Fibroblast of lung (primary cell): ENCODE measurements around the gene WWC1. TPM values are rescaled to one million over a fixed set of nuclear protein-coding genes. Genes with fewer than 3 reads are reported as not detected.

Experiments
- DNase-seq, 2 donors: peaks; one replicate each; pipeline versions ENCODE4 v3.0.0 to v3.0.0-alpha.2; 2010; ENCODE audit warnings: low read depth in 2 of 2
- H2AFZ ChIP-seq: 2 replicates; pipeline ENCODE4 v1.5.1; 2012; ENCODE audit warnings: low read length, control low read depth, inconsistent platforms
- H3K27ac ChIP-seq: 2 replicates; pipeline ENCODE4 v1.5.1; 2011; ENCODE audit warnings: low read length, control low read depth; ENCODE audit not compliant: insufficient read depth
- H3K27me3 ChIP-seq: 2 replicates; pipeline ENCODE4 v1.5.1; 2011; ENCODE audit warnings: mild to moderate bottlenecking, low read length; ENCODE audit not compliant: control insufficient read depth, insufficient read depth
- H3K36me3 ChIP-seq: 2 replicates; pipeline ENCODE4 v1.5.1; 2011; ENCODE audit warnings: low read length; ENCODE audit not compliant: control insufficient read depth, insufficient read depth
- H3K4me1 ChIP-seq: 2 replicates; pipeline ENCODE4 v1.5.1; 2011; ENCODE audit warnings: low read length; ENCODE audit not compliant: control insufficient read depth, insufficient read depth; ENCODE audit errors: extremely low read depth
- H3K4me2 ChIP-seq: 2 replicates; pipeline ENCODE4 v1.5.1; 2011; ENCODE audit warnings: low read length, control low read depth; ENCODE audit not compliant: insufficient read depth; ENCODE audit errors: extremely low read depth
- H3K4me3 ChIP-seq, 4 experiments: fragments of 200-600 bp in 1 of 4; sonication (generic) in 1 of 4; replicated peaks in 1 of 4; 2 replicates each; pipeline ENCODE4 v1.5.1; 2011 to 2016; ENCODE audit warnings: low read length in 4 of 4, low read depth in 3 of 4, mild to moderate bottlenecking in 3 of 4, control low read depth in 2 of 4, inconsistent platforms in 1 of 4, mixed read lengths in 1 of 4; ENCODE audit not compliant: insufficient read depth in 1 of 4; ENCODE audit errors: control extremely low read depth in 1 of 4
- H3K79me2 ChIP-seq: 2 replicates; pipeline ENCODE4 v1.5.1; 2012; ENCODE audit warnings: mild to moderate bottlenecking, low read length, inconsistent platforms; ENCODE audit not compliant: control insufficient read depth, insufficient read depth
- H3K9ac ChIP-seq: 2 replicates; pipeline ENCODE4 v1.5.1; 2011; ENCODE audit warnings: mild to moderate bottlenecking, low read length, control low read depth; ENCODE audit not compliant: insufficient read depth
- H3K9me3 ChIP-seq: 2 replicates; pipeline ENCODE4 v1.5.1; 2012; ENCODE audit warnings: low read depth, low read length; ENCODE audit not compliant: control insufficient read depth, insufficient read depth
- H4K20me1 ChIP-seq: 2 replicates; pipeline ENCODE4 v1.5.1; 2011; ENCODE audit warnings: low read length; ENCODE audit not compliant: control insufficient read depth, insufficient read depth; ENCODE audit errors: extremely low read depth
- EZH2 ChIP-seq: IDR thresholded peaks from 2 replicates; pipeline ENCODE4 v1.5.1; 2012; ENCODE audit warnings: low read length, control low read depth, mild to moderate bottlenecking; ENCODE audit errors: missing control alignments
- polyA plus RNA-seq, 2 donors: library from polyadenylated mRNA; depleted of rRNA in 1 of 2; stranded (reverse) in 1 of 2; unstranded in 1 of 2; fragments of >200 nt; gene quantifications; 2 replicates each; pipeline ENCODE4 v1.2.1, GENCODE V29; 2011 to 2012; ENCODE audit warnings: missing spikeins in 1 of 2
- total RNA-seq: library from RNA; depleted of rRNA; stranded (reverse); fragments of >200 nt; gene quantifications from 2 replicates; pipeline ENCODE4 v1.2.1, GENCODE V29; 2014
- TF ChIP-seq, protein P1 (sequence below), 2 donors: IDR thresholded peaks in 1 of 2; conservative IDR thresholded peaks in 1 of 2; 1 replicate in 1 of 2; 2 replicates in 1 of 2; pipeline ENCODE4 v1.5.1; 2011 to 2012; ENCODE audit warnings: low read length in 2 of 2, control low read depth in 1 of 2, inconsistent platforms in 1 of 2, low read depth in 1 of 2, mild to moderate bottlenecking in 1 of 2

The WWC1 gene
- total and polyA plus RNA-seq, 2 donors (not counting 1 experiment from before 2014, with no cell fraction given): 2.5 to 3.2 TPM

DNA sequence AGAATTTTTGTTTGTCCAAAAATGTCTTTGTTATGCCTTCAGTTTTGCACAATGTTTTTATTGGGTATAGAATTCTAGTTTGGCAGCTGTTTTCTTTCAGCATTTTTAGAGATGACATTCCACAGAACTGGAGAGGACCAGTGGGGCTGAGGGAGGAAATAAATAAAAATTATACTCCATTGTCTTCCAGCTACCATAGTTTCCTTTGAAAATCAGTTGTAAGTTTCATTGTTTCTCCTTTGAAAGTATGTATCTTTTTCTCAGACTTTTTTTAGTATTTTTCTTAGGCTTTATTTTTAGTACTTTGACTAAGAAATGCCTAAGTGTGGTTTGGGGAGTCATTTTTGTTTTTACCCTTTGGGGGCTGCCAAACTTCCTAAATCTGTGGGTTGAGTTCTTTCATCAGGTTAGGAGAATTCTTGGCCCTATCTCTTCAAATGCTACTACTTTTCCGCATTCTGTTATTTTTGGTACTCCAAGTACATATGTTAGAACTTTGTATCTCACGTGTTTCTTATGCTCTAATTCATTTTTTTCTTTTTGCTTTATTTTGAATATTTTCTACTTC, 222.5 kb downstream of the WWC1 start:
- DNase-seq: no peak
- Histone ChIP-seq H3K4me1 (no peaks in the 10 kb centered on the region), H3K27ac (no peak overlapping the region), H3K27me3 (no peaks in the 10 kb centered on the region), H3K4me2 (no peak overlapping the region), H2AFZ (no peak overlapping the region), H3K9ac (no peak overlapping the region), H4K20me1 (no peaks in the 10 kb centered on the region), H3K79me2 (no peaks in the 10 kb centered on the region), H3K36me3 (peaks cover 8% of the 10 kb centered on the region), H3K9me3 (no peaks in the 10 kb centered on the region), H3K4me3 (no peak overlapping the region)
- no peak for TF ChIP-seq EZH2
- TF ChIP-seq, protein P1, sequence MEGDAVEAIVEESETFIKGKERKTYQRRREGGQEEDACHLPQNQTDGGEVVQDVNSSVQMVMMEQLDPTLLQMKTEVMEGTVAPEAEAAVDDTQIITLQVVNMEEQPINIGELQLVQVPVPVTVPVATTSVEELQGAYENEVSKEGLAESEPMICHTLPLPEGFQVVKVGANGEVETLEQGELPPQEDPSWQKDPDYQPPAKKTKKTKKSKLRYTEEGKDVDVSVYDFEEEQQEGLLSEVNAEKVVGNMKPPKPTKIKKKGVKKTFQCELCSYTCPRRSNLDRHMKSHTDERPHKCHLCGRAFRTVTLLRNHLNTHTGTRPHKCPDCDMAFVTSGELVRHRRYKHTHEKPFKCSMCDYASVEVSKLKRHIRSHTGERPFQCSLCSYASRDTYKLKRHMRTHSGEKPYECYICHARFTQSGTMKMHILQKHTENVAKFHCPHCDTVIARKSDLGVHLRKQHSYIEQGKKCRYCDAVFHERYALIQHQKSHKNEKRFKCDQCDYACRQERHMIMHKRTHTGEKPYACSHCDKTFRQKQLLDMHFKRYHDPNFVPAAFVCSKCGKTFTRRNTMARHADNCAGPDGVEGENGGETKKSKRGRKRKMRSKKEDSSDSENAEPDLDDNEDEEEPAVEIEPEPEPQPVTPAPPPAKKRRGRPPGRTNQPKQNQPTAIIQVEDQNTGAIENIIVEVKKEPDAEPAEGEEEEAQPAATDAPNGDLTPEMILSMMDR (conservative IDR thresholded peaks at IDR 0.05 in 1 of 2, IDR thresholded peaks at IDR 0.05 in 1 of 2; ENCODE audit: low read depth in 1 of 2, low read length in 2 of 2): no peak

Other genes starting within 250 kb of the WWC1 start
- gene RARS1, start 194.8 kb downstream of the WWC1 start, total RNA-seq: 111 and 144 TPM in 2 replicates
- gene RARS1, start 194.8 kb downstream of the WWC1 start, polyA plus RNA-seq: 135 and 137 TPM in 2 replicates
- 0.66 and 3.9 TPM in 2 replicates for gene FBLL1, start 237.7 kb downstream of the WWC1 start, total RNA-seq
- 0.03 and 0.16 TPM in 2 replicates for gene FBLL1, start 237.7 kb downstream of the WWC1 start, polyA plus RNA-seq